GM21390 (cell line): ENCODE data around the gene SLC35A5.

Experiments used
- ATAC-seq: cut with Tn5 transposase; IDR thresholded peaks from one replicate; pipeline ENCODE4 v1.9.1; 2021; ENCODE audit not compliant: unreplicated experiment

Gene SLC35A5

GRCh38 chr3:112623213-112623612, 61.4 kb downstream of the SLC35A5 start:
- ATAC-seq: no peak

- ATAC-seq: no peak
These were observed 61.9 kb downstream of the SLC35A5 start for GRCh38 chr3:112623717-112624116.

GRCh38 chr3:112627419-112627818, 65.6 kb downstream of the SLC35A5 start:
- no peak for ATAC-seq

GRCh38 chr3:112627919-112628466, 66.1 kb downstream of the SLC35A5 start:
- ATAC-seq: no peak

GRCh38 chr3:112629425-112629824, 67.6 kb downstream of the SLC35A5 start:
- ATAC-seq: no peak

- no peak for ATAC-seq
These were observed 69.4 kb downstream of the SLC35A5 start for GRCh38 chr3:112631257-112631656.

GRCh38 chr3:112632596-112632995, 70.8 kb downstream of the SLC35A5 start:
- ATAC-seq: no peak

GRCh38 chr3:112633191-112633590, 71.3 kb downstream of the SLC35A5 start:
- no peak for ATAC-seq

GRCh38 chr3:112633757-112634156, 71.9 kb downstream of the SLC35A5 start:
- no peak for ATAC-seq

GRCh38 chr3:112634786-112635541, 73.1 kb downstream of the SLC35A5 start:
- ATAC-seq: no peak
